Fibroblast of the aortic adventitia (primary cell): ENCODE data around the gene DACT2. TPM values are rescaled to one million over a fixed set of nuclear protein-coding genes. Genes with fewer than 3 reads are reported as not detected.
"Not testable (repeated sequence)": the region's sequence is repeated elsewhere in the genome, so short reads cannot be mapped to it uniquely, and the experiment has no call there.

ENCODE experiments used
- DNase-seq: peaks from one replicate; pipeline ENCODE4 v3.0.0-alpha.2; 2010; ENCODE audit warnings: low read depth
- H3K4me3 ChIP-seq: 2 replicates; pipeline ENCODE4 v1.5.1; 2011; ENCODE audit warnings: low read depth, mild to moderate bottlenecking, control low read depth, low read length, moderate library complexity
- total RNA-seq: library from RNA; depleted of rRNA; stranded (reverse); fragments of >200 nt; gene quantifications from 2 replicates; pipeline ENCODE4 v1.2.3, GENCODE V29; 2012; ENCODE audit warnings: low replicate concordance
- TF ChIP-seq, protein P1 (sequence below): IDR thresholded peaks from 2 replicates; pipeline ENCODE4 v1.5.1; 2011; ENCODE audit warnings: mild to moderate bottlenecking, low read length, control low read depth, inconsistent platforms; ENCODE audit not compliant: insufficient read depth

DACT2 gene
- total RNA-seq, 1 donor, result 0.27 TPM

DNA sequence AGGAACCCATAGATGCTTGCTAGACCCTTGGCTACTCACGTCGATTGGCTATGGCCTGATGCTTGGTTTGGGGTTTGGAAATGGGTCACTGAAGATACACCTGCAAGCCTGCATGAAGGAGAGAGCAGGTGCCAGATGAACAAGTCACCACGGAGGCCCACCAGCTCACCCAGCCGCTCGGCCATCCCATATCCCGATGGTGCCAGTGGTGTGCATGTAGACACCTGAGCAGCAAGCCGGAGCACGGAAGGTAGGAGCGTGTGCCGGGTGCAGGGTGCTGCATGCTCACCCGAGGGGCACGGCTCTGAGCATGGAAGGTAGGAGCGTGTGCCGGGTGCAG lies 35.9 kb downstream of the DACT2 start:
- DNase-seq, result no peak
- H3K4me3 ChIP-seq, result no peak overlapping the region
- TF ChIP-seq, protein P1, sequence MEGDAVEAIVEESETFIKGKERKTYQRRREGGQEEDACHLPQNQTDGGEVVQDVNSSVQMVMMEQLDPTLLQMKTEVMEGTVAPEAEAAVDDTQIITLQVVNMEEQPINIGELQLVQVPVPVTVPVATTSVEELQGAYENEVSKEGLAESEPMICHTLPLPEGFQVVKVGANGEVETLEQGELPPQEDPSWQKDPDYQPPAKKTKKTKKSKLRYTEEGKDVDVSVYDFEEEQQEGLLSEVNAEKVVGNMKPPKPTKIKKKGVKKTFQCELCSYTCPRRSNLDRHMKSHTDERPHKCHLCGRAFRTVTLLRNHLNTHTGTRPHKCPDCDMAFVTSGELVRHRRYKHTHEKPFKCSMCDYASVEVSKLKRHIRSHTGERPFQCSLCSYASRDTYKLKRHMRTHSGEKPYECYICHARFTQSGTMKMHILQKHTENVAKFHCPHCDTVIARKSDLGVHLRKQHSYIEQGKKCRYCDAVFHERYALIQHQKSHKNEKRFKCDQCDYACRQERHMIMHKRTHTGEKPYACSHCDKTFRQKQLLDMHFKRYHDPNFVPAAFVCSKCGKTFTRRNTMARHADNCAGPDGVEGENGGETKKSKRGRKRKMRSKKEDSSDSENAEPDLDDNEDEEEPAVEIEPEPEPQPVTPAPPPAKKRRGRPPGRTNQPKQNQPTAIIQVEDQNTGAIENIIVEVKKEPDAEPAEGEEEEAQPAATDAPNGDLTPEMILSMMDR, result no peak

DNA sequence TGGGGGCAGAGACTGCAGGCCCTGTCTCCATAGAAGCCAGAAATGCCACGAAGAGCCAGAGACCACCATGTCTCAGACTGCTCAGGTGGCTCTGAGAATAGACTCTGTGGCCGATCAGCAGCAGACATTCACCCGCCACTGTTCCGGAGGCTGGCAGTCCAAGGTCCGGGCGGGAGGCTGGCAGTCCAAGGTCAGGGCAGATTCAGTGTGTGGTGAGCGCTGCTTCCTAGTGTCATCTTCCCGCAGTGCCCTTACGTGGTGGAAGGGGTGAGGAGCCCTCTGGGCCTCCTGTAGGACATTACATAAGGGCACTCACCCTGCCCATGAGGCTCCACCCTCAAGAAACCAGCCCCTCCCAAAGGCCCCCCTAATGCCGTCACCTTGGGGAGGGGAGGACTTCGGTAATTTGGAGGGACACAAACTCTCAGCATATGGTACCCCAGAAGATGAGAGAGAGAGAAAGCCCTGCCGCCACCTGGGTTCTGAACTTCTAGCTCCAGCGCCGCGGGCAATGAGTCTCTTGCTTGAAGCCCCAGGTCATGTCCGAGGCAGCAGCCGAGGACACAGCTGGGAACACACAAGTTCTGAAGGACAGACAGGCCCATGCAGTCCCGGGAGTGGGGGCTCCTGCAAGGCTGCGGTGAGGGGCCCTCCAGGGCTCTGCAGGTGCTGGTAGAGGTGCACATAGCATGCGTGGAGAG lies 36.4 kb downstream of the DACT2 start:
- H3K4me3 ChIP-seq, result no peak overlapping the region
- DNase-seq, result no peak
- TF ChIP-seq, protein P1, result no peak

DNA sequence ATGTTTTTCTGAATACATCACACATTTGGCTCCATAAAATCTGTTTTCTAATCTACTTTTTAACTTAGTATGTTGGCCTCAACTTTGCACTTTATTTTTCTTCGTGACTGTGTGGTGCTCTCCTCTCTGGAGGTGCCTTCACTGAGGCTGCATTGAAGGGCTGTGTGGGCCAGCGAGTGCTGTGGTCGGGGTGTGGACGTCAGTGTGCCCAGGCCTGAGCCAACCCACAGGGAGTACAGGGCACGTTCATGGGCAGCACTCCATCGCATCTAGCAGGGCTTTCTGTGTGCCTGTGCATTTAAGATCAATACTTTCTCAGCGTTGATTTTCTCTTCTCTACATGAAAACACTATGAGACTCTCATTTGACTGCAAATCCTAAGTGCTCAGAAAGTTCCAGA lies 37.8 kb downstream of the DACT2 start:
- TF ChIP-seq, protein P1, result no peak

DNA sequence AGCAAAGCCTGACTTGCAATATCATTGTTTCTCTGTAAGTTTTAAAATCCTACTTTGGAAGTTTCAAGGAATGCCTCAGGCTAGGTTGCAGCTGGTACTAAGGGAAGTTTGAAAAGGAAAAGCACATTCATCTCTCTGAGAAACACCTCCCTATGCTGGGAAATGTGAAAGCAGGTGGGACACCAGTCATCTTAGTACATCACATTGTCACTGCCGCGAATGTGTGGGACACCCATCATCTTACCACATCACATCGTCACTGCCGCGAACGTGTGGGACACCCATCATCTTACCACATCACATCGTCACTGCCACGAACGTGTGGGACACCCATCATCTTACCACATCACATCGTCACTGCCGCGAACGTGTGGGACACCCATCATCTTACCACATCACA lies 38.3 kb downstream of the DACT2 start:
- not testable (repeated sequence) for DNase-seq, H3K4me3 ChIP-seq

More for the DNA sequence above, 37.8 kb downstream of the DACT2 start:
- DNase-seq, result no peak
- no peak overlapping the region for H3K4me3 ChIP-seq

DNA sequence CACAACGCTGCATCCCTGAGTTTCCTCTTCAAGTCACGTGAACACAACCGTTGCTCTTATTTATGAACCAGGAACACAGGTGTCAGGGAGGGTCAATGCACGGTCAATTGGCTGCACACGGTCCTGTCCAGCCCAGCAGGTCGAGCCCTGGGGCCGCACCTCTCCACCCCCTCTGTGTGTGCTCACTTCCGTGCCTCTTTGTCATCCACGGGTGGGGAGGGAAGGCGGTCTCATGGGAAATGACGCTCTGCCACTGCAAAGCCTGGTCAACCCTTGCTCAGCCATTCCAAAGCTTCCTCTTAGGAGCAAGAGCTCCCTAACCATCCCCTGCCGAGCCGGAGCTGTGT lies 38.7 kb downstream of the DACT2 start:
- no peak overlapping the region for H3K4me3 ChIP-seq
- no peak for DNase-seq
- TF ChIP-seq, protein P1, result no peak

DNA sequence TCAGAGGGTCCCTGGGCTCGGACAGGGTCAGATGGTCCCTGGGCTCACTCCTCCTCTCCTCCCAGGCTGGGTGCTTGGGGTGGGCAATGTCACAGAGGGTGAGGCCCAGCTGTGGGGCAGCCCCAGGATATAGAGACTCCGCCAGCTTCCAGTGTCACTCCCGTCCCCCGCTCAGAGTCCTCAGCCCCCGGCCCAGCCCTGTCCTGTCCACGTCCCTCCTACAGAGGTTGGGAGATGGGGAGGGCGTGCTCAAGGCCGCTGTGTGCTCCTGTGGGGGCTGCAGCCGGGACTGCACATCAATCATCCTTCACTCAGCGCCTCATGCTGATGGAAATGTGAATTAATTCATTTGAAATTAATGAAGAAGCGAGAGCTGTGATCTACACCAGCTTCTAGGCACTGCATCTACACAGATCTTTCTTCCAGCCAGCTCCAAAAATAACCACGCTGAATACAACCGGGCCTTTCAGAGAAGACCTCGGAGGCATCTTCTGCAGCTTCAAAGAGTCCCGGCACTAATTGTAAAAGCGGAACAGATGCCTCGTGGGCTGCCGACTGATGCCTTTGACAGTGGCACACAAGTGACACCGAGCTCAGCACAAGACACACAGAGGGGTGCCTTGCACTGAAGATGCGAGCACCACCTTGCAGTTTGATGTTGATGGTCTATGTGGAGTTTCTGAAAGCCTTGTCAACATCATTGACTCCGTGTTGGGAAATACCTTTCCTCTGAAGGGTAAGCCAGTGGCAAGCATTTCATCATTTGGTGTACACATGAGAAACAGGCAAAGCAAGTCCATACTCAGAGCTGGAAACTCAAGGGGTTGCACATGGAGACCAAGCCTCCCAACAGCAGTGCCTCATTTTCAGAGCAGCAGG lies 39.3 kb downstream of the DACT2 start:
- TF ChIP-seq, protein P1, result no peak
- DNase-seq, result no peak

DNA sequence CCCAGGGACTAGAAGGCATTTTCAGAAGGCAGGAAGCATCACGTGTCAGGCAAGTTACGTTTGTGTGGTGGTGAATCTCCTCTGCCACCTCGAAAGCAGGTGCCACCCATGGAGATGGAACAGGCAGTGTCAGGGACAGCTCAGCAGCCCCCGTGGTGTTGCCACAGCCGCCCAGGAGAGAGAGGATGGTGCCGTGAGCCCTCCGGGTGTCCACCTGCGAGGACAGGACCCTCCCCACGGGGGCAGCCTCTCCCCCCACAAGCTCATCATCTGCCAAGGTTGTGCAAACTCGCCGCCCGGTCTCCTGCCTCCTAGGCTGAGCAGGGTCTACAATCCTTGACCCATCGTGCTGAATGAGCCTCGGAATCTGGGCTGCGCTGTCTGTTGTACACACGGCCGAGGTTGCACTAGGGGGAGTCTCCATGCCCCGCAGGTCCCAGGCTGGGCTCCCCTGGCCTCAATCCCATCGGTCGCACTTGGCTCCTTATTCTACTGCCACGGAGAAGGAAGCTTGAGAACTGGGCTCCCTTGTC lies 40.1 kb downstream of the DACT2 start:
- DNase-seq, result no peak
- TF ChIP-seq, protein P1, result no peak
- H3K4me3 ChIP-seq, result no peak overlapping the region

More for the DNA sequence above, 39.3 kb downstream of the DACT2 start:
- no peak overlapping the region for H3K4me3 ChIP-seq
